Measurements from ENCODE around the gene DIPK1B. TPM values are rescaled to one million over a fixed set of nuclear protein-coding genes. Genes with fewer than 3 reads are reported as not detected.

Gene DIPK1B
- polyA plus RNA-seq, 3 donors, result 0.10 TPM; not detected in 2

- H3K27me3 ChIP-seq (ENCODE audit: control insufficient read depth in 2 of 2, insufficient read depth in 2 of 2, low read length in 2 of 2), result no peaks in the 10 kb centered on the region
- Mint-ChIP-seq H3K4me1 (peaks cover 29% of the 10 kb centered on the region), H3K27me3 (ENCODE audit: low read depth in 3 of 3) (peaks cover 2 to 4% (median 3%) of the 10 kb centered on the region in 3 donors), H3K27ac (peak overlapping the region in 2 of 7 donors; percentile 28 to 40), H3K36me3 (no peaks in the 10 kb centered on the region), H3K4me3 (no peak overlapping the region), H3K9me3 (no peaks in the 10 kb centered on the region)
- DNase-seq, result peak in 2 of 3 donors; percentile 35 to 62
- H3K36me3 ChIP-seq (replicated peaks in 1 of 2; ENCODE audit: control insufficient read depth in 1 of 2, insufficient read depth in 2 of 2, low read length in 2 of 2), result no peaks in the 10 kb centered on the region
- H3K79me2 ChIP-seq (ENCODE audit: insufficient read depth, low read length), result no peaks in the 10 kb centered on the region
- no peaks in the 10 kb centered on the region for H4K20me1 ChIP-seq (ENCODE audit: insufficient read depth, low read length)
- 49% methylated on average over 9 of the region's 15 CpGs for WGBS (ENCODE audit: insufficient coverage)
- intact Hi-C loops (cut with micrococcal nuclease), result no loop called here
- H2AFZ ChIP-seq (ENCODE audit: insufficient read depth, low read depth, low read length, poor library complexity, severe bottlenecking), result no peak overlapping the region
- no peak overlapping the region for H3K4me2 ChIP-seq (replicated peaks; ENCODE audit: extremely low read depth, low read length, poor library complexity, severe bottlenecking)
- no peak overlapping the region for H3K4me3 ChIP-seq (replicated peaks in 1 of 3; ENCODE audit: low read depth in 2 of 3, low read length in 3 of 3)
- no peaks in the 10 kb centered on the region for H3K9me3 ChIP-seq (replicated peaks in 1 of 2; ENCODE audit: control insufficient read depth in 1 of 2, insufficient read depth in 1 of 2, low read length in 2 of 2)
- H3K4me1 ChIP-seq (ENCODE audit: control insufficient read depth in 1 of 2, insufficient read depth in 2 of 2, low read length in 2 of 2), result peaks cover 42 to 45% of the 10 kb centered on the region in 2 donors
- H3K27ac ChIP-seq (ENCODE audit: low read depth in 1 of 2, low read length in 2 of 2), result no peak overlapping the region
- H3K9ac ChIP-seq (ENCODE audit: insufficient read depth, low read length, poor library complexity, severe bottlenecking), result no peak overlapping the region
- TF ChIP-seq CTCF (IDR thresholded peaks at IDR 0.05), result no peak
Measured at GRCh38 chr9:136693490-136694162, 18.7 kb upstream of the DIPK1B start.

- Histone ChIP-seq H3K4me2 (replicated peaks; ENCODE audit: extremely low read depth, low read length, poor library complexity, severe bottlenecking) (no peak overlapping the region), H3K4me1 (ENCODE audit: control insufficient read depth in 1 of 2, insufficient read depth in 2 of 2, low read length in 2 of 2) (peaks cover 49 to 52% of the 10 kb centered on the region in 2 donors), H3K79me2 (ENCODE audit: insufficient read depth, low read length) (no peaks in the 10 kb centered on the region), H3K36me3 (replicated peaks in 1 of 2; ENCODE audit: control insufficient read depth in 1 of 2, insufficient read depth in 2 of 2, low read length in 2 of 2) (no peaks in the 10 kb centered on the region), H2AFZ (ENCODE audit: insufficient read depth, low read depth, low read length, poor library complexity, severe bottlenecking) (no peak overlapping the region), H3K9ac (ENCODE audit: insufficient read depth, low read length, poor library complexity, severe bottlenecking) (no peak overlapping the region), H3K4me3 (replicated peaks in 1 of 3; ENCODE audit: low read depth in 2 of 3, low read length in 3 of 3) (no peak overlapping the region), H3K27ac (ENCODE audit: low read depth in 1 of 2, low read length in 2 of 2) (no peak overlapping the region), H3K27me3 (ENCODE audit: control insufficient read depth in 2 of 2, insufficient read depth in 2 of 2, low read length in 2 of 2) (no peaks in the 10 kb centered on the region), H4K20me1 (ENCODE audit: insufficient read depth, low read length) (no peaks in the 10 kb centered on the region), H3K9me3 (replicated peaks in 1 of 2; ENCODE audit: control insufficient read depth in 1 of 2, insufficient read depth in 1 of 2, low read length in 2 of 2) (no peaks in the 10 kb centered on the region)
- WGBS (ENCODE audit: insufficient coverage), result 40% methylated on average over 23 of the region's 32 CpGs
- TF ChIP-seq CTCF (IDR thresholded peaks at IDR 0.05), result peak; percentile 96
- Mint-ChIP-seq H3K9me3 (no peaks in the 10 kb centered on the region), H3K36me3 (peaks cover 0 to 2% of the 10 kb centered on the region in 2 donors), H3K27ac (no peak overlapping the region), H3K4me3 (no peak overlapping the region), H3K27me3 (ENCODE audit: low read depth in 3 of 3) (peaks cover 2 to 4% (median 3%) of the 10 kb centered on the region in 3 donors), H3K4me1 (peaks cover 33% of the 10 kb centered on the region)
- peak; percentile 59 to 72 (median 65) for DNase-seq
- intact Hi-C loops (cut with micrococcal nuclease), result no loop called here
Measured at GRCh38 chr9:136694163-136694871, 18.1 kb upstream of the DIPK1B start.

Data from CD14-positive monocyte (primary cell).